PFSK-1 (cell line): ENCODE data around the gene DPY19L3.

ENCODE experiments used
- FOXP2 ChIP-seq: optimal IDR thresholded peaks from 2 replicates; pipeline ENCODE3; 2011; ENCODE audit warnings: borderline replicate concordance, control low read depth, inconsistent platforms; ENCODE audit not compliant: insufficient read depth; ENCODE audit errors: extremely low read length, extremely low read depth
- POLR2AphosphoS5 ChIP-seq: IDR thresholded peaks from 2 replicates; pipeline ENCODE4 v1.6.1; 2012; ENCODE audit warnings: low read depth, mild to moderate bottlenecking, control low read depth, low read length, moderate library complexity
- REST ChIP-seq, 2 experiments: IDR thresholded peaks; 2 replicates each; pipeline versions ENCODE4 v1.6.1 to v1.8.0; 2011 to 2012; ENCODE audit warnings: low read depth in 2 of 2, low read length in 2 of 2, control low read depth in 1 of 2, inconsistent platforms in 1 of 2, mild to moderate bottlenecking in 1 of 2, moderate library complexity in 1 of 2; ENCODE audit not compliant: insufficient read depth in 1 of 2
- SIN3A ChIP-seq: IDR thresholded peaks from 2 replicates; pipeline ENCODE4 v1.6.1; 2012; ENCODE audit warnings: mild to moderate bottlenecking, low read length, moderate library complexity, borderline replicate concordance; ENCODE audit not compliant: insufficient read depth
- TAF1 ChIP-seq: IDR thresholded peaks from 2 replicates; pipeline ENCODE4 v1.6.1; 2012; ENCODE audit warnings: low read length, control low read depth, borderline replicate concordance; ENCODE audit not compliant: insufficient read depth

DPY19L3 gene

GRCh38 chr19:32489971-32490370, 84.4 kb downstream of the DPY19L3 start:
- TF ChIP-seq REST (IDR thresholded peaks at IDR 0.05; ENCODE audit: insufficient read depth in 1 of 2, low read depth in 2 of 2, low read length in 2 of 2) (no peak), SIN3A (no peak), FOXP2 (no peak), TAF1 (no peak), POLR2AphosphoS5 (no peak)

GRCh38 chr19:32497391-32497790, 91.8 kb downstream of the DPY19L3 start:
- no peak for TF ChIP-seq REST (IDR thresholded peaks at IDR 0.05; ENCODE audit: insufficient read depth in 1 of 2, low read depth in 2 of 2, low read length in 2 of 2)
- TF ChIP-seq FOXP2 = no peak
- no peak for TF ChIP-seq TAF1
- TF ChIP-seq SIN3A = no peak
- TF ChIP-seq POLR2AphosphoS5 = no peak

GRCh38 chr19:32498648-32499200, 93.2 kb downstream of the DPY19L3 start:
- no peak for TF ChIP-seq TAF1
- no peak for TF ChIP-seq SIN3A
- no peak for TF ChIP-seq POLR2AphosphoS5
- no peak for TF ChIP-seq FOXP2
- TF ChIP-seq REST (IDR thresholded peaks at IDR 0.05; ENCODE audit: insufficient read depth in 1 of 2, low read depth in 2 of 2, low read length in 2 of 2) = no peak

GRCh38 chr19:32519023-32519422, 113.5 kb downstream of the DPY19L3 start:
- TF ChIP-seq FOXP2 = no peak
- no peak for TF ChIP-seq SIN3A
- no peak for TF ChIP-seq TAF1
- no peak for TF ChIP-seq POLR2AphosphoS5
- TF ChIP-seq REST (IDR thresholded peaks at IDR 0.05; ENCODE audit: insufficient read depth in 1 of 2, low read depth in 2 of 2, low read length in 2 of 2) = no peak

GRCh38 chr19:32522967-32523366, 117.4 kb downstream of the DPY19L3 start:
- TF ChIP-seq POLR2AphosphoS5 (no peak), TAF1 (no peak), FOXP2 (no peak), REST (IDR thresholded peaks at IDR 0.05; ENCODE audit: insufficient read depth in 1 of 2, low read depth in 2 of 2, low read length in 2 of 2) (no peak), SIN3A (no peak)
